ENCODE measurements around the gene ZSWIM6.

ZSWIM6 gene

GRCh38 chr5:61414806-61415205 is 82.7 kb downstream of the ZSWIM6 start:
- no peak for TF ChIP-seq CTCF (IDR thresholded peaks at IDR 0.05; ENCODE audit: low read depth, low read length, missing control alignments)
- no peak overlapping the region for H3K4me3 ChIP-seq (ENCODE audit: low read depth, low read length)
- no peak for DNase-seq
- in situ Hi-C loops (cut with HindIII; ENCODE audit: low pct_ligation_motif_present, low sequenced_read_pairs): no loop called here
- H3K27me3 ChIP-seq (replicated peaks): no peaks in the 10 kb centered on the region
- no peaks in the 10 kb centered on the region for H3K36me3 ChIP-seq (replicated peaks)
- H3K27ac ChIP-seq: no peak overlapping the region

- peak; percentile 16 for DNase-seq
- Histone ChIP-seq H3K4me3 (ENCODE audit: low read depth, low read length) (no peak overlapping the region), H3K27ac (no peak overlapping the region), H3K36me3 (replicated peaks) (no peaks in the 10 kb centered on the region), H3K27me3 (replicated peaks) (no peaks in the 10 kb centered on the region)
- no peak for TF ChIP-seq CTCF (IDR thresholded peaks at IDR 0.05; ENCODE audit: low read depth, low read length, missing control alignments)
- in situ Hi-C loops (cut with HindIII; ENCODE audit: low pct_ligation_motif_present, low sequenced_read_pairs): no loop called here
Measured at GRCh38 chr5:61416010-61416409, 84.0 kb downstream of the ZSWIM6 start.

DNA sequence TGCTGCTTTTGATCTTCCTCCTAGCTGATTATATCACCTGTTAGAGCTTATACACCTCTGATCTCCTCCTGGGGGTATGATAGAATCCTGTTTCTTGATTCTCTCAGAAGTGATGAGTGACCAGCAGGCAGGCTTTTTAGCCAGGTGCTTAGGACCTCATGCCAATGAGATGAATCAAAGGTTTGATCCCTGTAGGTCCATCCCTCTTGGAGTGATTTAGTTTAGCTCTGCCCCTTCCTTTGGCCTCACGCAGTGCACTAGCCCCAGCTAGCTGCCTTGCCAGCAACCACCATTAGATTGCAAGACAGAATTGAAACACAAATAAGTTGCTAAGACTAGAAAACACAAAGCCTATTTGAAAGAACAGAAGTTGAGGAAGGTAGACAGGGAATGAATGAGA is 84.4 kb downstream of the ZSWIM6 start:
- no peak for DNase-seq
- H3K27ac ChIP-seq: no peak overlapping the region
- no peak for TF ChIP-seq CTCF (IDR thresholded peaks at IDR 0.05; ENCODE audit: low read depth, low read length, missing control alignments)
- H3K4me3 ChIP-seq (ENCODE audit: low read depth, low read length): no peak overlapping the region
- H3K27me3 ChIP-seq (replicated peaks): no peaks in the 10 kb centered on the region
- no peaks in the 10 kb centered on the region for H3K36me3 ChIP-seq (replicated peaks)
- in situ Hi-C loops (cut with HindIII; ENCODE audit: low pct_ligation_motif_present, low sequenced_read_pairs): no loop called here

GRCh38 chr5:61417340-61417739 is 85.3 kb downstream of the ZSWIM6 start:
- H3K36me3 ChIP-seq (replicated peaks): no peaks in the 10 kb centered on the region
- no peak for DNase-seq
- no peak for TF ChIP-seq CTCF (IDR thresholded peaks at IDR 0.05; ENCODE audit: low read depth, low read length, missing control alignments)

DNA sequence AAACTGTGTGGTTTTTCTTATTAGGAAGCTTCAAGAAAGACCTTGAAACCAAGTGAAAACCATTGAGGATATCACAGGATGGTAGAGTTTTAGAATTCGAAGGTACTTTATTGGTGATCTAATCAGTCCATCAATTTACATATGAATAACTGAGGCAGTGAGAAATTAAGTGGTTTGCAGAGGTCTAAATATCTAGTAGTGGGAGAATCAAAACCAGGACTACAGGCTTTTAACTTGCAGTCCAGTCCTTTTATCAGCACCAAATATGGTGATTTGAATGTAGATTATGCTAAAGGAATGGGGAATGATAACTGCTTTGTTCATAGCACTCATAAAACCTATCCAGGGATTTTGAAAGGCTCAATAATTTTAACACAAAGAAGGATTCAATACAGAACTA is 85.8 kb downstream of the ZSWIM6 start:
- H3K27me3 ChIP-seq (replicated peaks): no peaks in the 10 kb centered on the region
- no peak for DNase-seq
- no peaks in the 10 kb centered on the region for H3K36me3 ChIP-seq (replicated peaks)
- no peak for TF ChIP-seq CTCF (IDR thresholded peaks at IDR 0.05; ENCODE audit: low read depth, low read length, missing control alignments)
- in situ Hi-C loops (cut with HindIII; ENCODE audit: low pct_ligation_motif_present, low sequenced_read_pairs): no loop called here
- no peak overlapping the region for H3K27ac ChIP-seq
- no peak overlapping the region for H3K4me3 ChIP-seq (ENCODE audit: low read depth, low read length)

More at GRCh38 chr5:61417340-61417739, 85.3 kb downstream of the ZSWIM6 start:
- in situ Hi-C loops (cut with HindIII; ENCODE audit: low pct_ligation_motif_present, low sequenced_read_pairs): no loop called here
- Histone ChIP-seq H3K4me3 (ENCODE audit: low read depth, low read length) (no peak overlapping the region), H3K27me3 (replicated peaks) (no peaks in the 10 kb centered on the region), H3K27ac (no peak overlapping the region)

GRCh38 chr5:61419106-61419505 is 87.0 kb downstream of the ZSWIM6 start:
- TF ChIP-seq CTCF (IDR thresholded peaks at IDR 0.05; ENCODE audit: low read depth, low read length, missing control alignments): no peak
- no peaks in the 10 kb centered on the region for H3K27me3 ChIP-seq (replicated peaks)
- H3K4me3 ChIP-seq (ENCODE audit: low read depth, low read length): no peak overlapping the region
- no peak overlapping the region for H3K27ac ChIP-seq
- no peaks in the 10 kb centered on the region for H3K36me3 ChIP-seq (replicated peaks)
- in situ Hi-C loops (cut with HindIII; ENCODE audit: low pct_ligation_motif_present, low sequenced_read_pairs): no loop called here
- DNase-seq: no peak

Measured in brain microvascular endothelial cell (primary cell).